IMR-90 (cell line): Measurements from ENCODE around the gene ASPN. TPM values are rescaled to one million over a fixed set of nuclear protein-coding genes. Genes with fewer than 3 reads are reported as not detected.

Experiments
- ATAC-seq: fragments of 200-7000 bp; cut with Tn5 transposase; 2 replicates; pipeline ENCODE4 v1.9.1; 2020; ENCODE audit warnings: low read depth, mild to moderate bottlenecking, moderate library complexity
- BruUV-seq: library from RNA; stranded (reverse); fragments of 400-500 nt; replicated peaks from 2 replicates; lab custom pipeline; 2021; lab: Mats Ljungman, UMichigan
- CTCF ChIA-PET: fragments of 300-600 bp; formaldehyde crosslinking; extraction: SDS; loops from one replicate; lab custom pipeline; 2021; ENCODE audit warnings: antibody characterized with exemption; lab: Yijun Ruan, JAX
- POLR2A ChIA-PET: fragments of 300-600 bp; sonication (Branson Sonifier 250); formaldehyde crosslinking; loops from one replicate; lab custom pipeline; 2022; ENCODE audit warnings: antibody characterized with exemption; ENCODE audit not compliant: unreplicated experiment; lab: Charles Lee
- DNase-seq: peaks from one replicate; pipeline ENCODE4 v3.0.0; 2013
- H2AFZ ChIP-seq: replicated peaks from 2 replicates; pipeline ENCODE3; 2013; ENCODE audit warnings: low read length, mild to moderate bottlenecking; ENCODE audit not compliant: poor library complexity
- H2AK5ac ChIP-seq: 2 replicates; pipeline ENCODE4 v1.6.1; 2013; ENCODE audit warnings: low read depth, low read length, inconsistent platforms
- H2AK9ac ChIP-seq: replicated peaks from 2 replicates; pipeline ENCODE3; 2013; ENCODE audit warnings: mild to moderate bottlenecking, low read depth, low read length, moderate library complexity; ENCODE audit not compliant: poor library complexity
- H2BK120ac ChIP-seq: 2 replicates; pipeline ENCODE4 v1.6.1; 2013; ENCODE audit warnings: low read depth, low read length, inconsistent platforms
- H2BK15ac ChIP-seq: 3 replicates; pipeline ENCODE4 v1.6.1; 2013; ENCODE audit warnings: low read depth, low read length, inconsistent platforms
- H2BK20ac ChIP-seq: 2 replicates; pipeline ENCODE4 v1.6.1; 2013; ENCODE audit warnings: low read depth, mild to moderate bottlenecking, inconsistent platforms, low read length, moderate library complexity
- H2BK5ac ChIP-seq: 2 replicates; pipeline ENCODE4 v1.6.1; 2013; ENCODE audit warnings: mild to moderate bottlenecking, low read depth, low read length, inconsistent platforms; ENCODE audit not compliant: poor library complexity, severe bottlenecking
- H3K14ac ChIP-seq: replicated peaks from 2 replicates; pipeline ENCODE4 v1.6.1; 2013; ENCODE audit warnings: low read depth, low read length, inconsistent platforms
- H3K18ac ChIP-seq: 2 replicates; pipeline ENCODE4 v1.6.1; 2013; ENCODE audit warnings: low read depth, low read length, control low read depth
- H3K23ac ChIP-seq: 2 replicates; pipeline ENCODE4 v1.6.1; 2013; ENCODE audit warnings: low read depth, low read length, inconsistent platforms
- H3K27ac ChIP-seq: 2 replicates; pipeline ENCODE4 v1.5.1; 2013; ENCODE audit warnings: mild to moderate bottlenecking, control low read depth, low read length; ENCODE audit not compliant: insufficient read depth
- H3K27me3 ChIP-seq: 2 replicates; pipeline ENCODE4 v1.6.1; 2013; ENCODE audit warnings: low read length; ENCODE audit not compliant: control insufficient read depth, insufficient read depth
- H3K36me3 ChIP-seq: 2 replicates; pipeline ENCODE4 v1.6.1; 2013; ENCODE audit warnings: low read length, mixed read lengths; ENCODE audit not compliant: control insufficient read depth, insufficient read depth
- H3K4ac ChIP-seq: 2 replicates; pipeline ENCODE4 v1.6.1; 2013; ENCODE audit warnings: low read depth, low read length, inconsistent platforms
- H3K4me1 ChIP-seq: 2 replicates; pipeline ENCODE4 v1.6.1; 2013; ENCODE audit warnings: low read length, mixed read lengths; ENCODE audit not compliant: control insufficient read depth, insufficient read depth
- H3K4me2 ChIP-seq: 2 replicates; pipeline ENCODE4 v1.6.1; 2013; ENCODE audit warnings: low read depth, mild to moderate bottlenecking, control low read depth, low read length, moderate library complexity
- H3K4me3 ChIP-seq: 2 replicates; pipeline ENCODE4 v1.5.1; 2013; ENCODE audit warnings: low read depth, mild to moderate bottlenecking, control low read depth, low read length, moderate library complexity; ENCODE audit not compliant: insufficient read depth
- H3K56ac ChIP-seq: 2 replicates; pipeline ENCODE4 v1.6.1; 2013; ENCODE audit warnings: low read length, inconsistent platforms; ENCODE audit not compliant: insufficient read depth; ENCODE audit errors: extremely low read depth
- H3K79me1 ChIP-seq, 2 experiments: 2 replicates each; pipeline ENCODE4 v1.6.1; 2013; ENCODE audit warnings: low read length in 2 of 2, inconsistent platforms in 1 of 2, low read depth in 1 of 2
- H3K9ac ChIP-seq: 2 replicates; pipeline ENCODE4 v1.6.1; 2013; ENCODE audit warnings: low read depth, low read length, control low read depth
- H3K9me1 ChIP-seq: 2 replicates; pipeline ENCODE4 v1.6.1; 2013; ENCODE audit warnings: low read length, inconsistent platforms; ENCODE audit not compliant: insufficient read depth
- H3K9me3 ChIP-seq: 2 replicates; pipeline ENCODE4 v1.6.1; 2013; ENCODE audit warnings: low read length; ENCODE audit not compliant: control insufficient read depth, insufficient read depth
- H4K20me1 ChIP-seq: 2 replicates; pipeline ENCODE4 v1.6.1; 2013; ENCODE audit warnings: low read length, inconsistent platforms; ENCODE audit not compliant: insufficient read depth
- H4K5ac ChIP-seq: 2 replicates; pipeline ENCODE4 v1.6.1; 2013; ENCODE audit warnings: mild to moderate bottlenecking, low read depth, low read length, control low read depth
- H4K8ac ChIP-seq, 2 experiments: 2 replicates each; pipeline ENCODE4 v1.6.1; 2013; ENCODE audit warnings: low read depth in 2 of 2, low read length in 2 of 2, control low read depth in 1 of 2, inconsistent platforms in 1 of 2
- H4K91ac ChIP-seq: 2 replicates; pipeline ENCODE4 v1.6.1; 2013; ENCODE audit warnings: low read depth, low read length, inconsistent platforms; ENCODE audit not compliant: insufficient read depth
- CHD1 ChIP-seq: IDR thresholded peaks from 2 replicates; pipeline ENCODE4 v1.6.1; 2012; ENCODE audit warnings: low read depth, low read length, improper control_type of control experiment
- CTCF ChIP-seq: conservative IDR thresholded peaks from 2 replicates; pipeline ENCODE4 v1.5.1; 2012; ENCODE audit warnings: mild to moderate bottlenecking, low read depth, low read length, improper control_type of control experiment
- FOS ChIP-seq: fragments of 150-350 bp; IDR thresholded peaks from 2 replicates; pipeline ENCODE4 v1.6.1; 2016; ENCODE audit warnings: low read depth, low read length
- MAZ ChIP-seq: IDR thresholded peaks from 2 replicates; pipeline ENCODE4 v1.6.1; 2012; ENCODE audit warnings: low read depth, mild to moderate bottlenecking, low read length, improper control_type of control experiment, moderate library complexity, borderline replicate concordance
- NFE2L2 ChIP-seq: fragments of 150-350 bp; IDR thresholded peaks from 2 replicates; pipeline ENCODE4 v1.6.1; 2016; ENCODE audit warnings: low read depth, mild to moderate bottlenecking, low read length
- POLR2A ChIP-seq: IDR thresholded peaks from 2 replicates; pipeline ENCODE4 v1.6.1; 2012; ENCODE audit warnings: mild to moderate bottlenecking, low read depth, low read length
- RAD21 ChIP-seq: IDR thresholded peaks from 2 replicates; pipeline ENCODE4 v1.6.1; 2012; ENCODE audit warnings: low read length, improper control_type of control experiment
- RCOR1 ChIP-seq: IDR thresholded peaks from 2 replicates; pipeline ENCODE4 v1.6.1; 2012; ENCODE audit warnings: mild to moderate bottlenecking, low read length, improper control_type of control experiment; ENCODE audit not compliant: insufficient replicate concordance
- RFX5 ChIP-seq: IDR thresholded peaks from 2 replicates; pipeline ENCODE4 v1.8.0; 2012; ENCODE audit warnings: low read depth, mild to moderate bottlenecking, low read length, moderate library complexity
- USF2 ChIP-seq: fragments of 150-350 bp; IDR thresholded peaks from 2 replicates; pipeline ENCODE4 v1.6.1; 2017; ENCODE audit warnings: mild to moderate bottlenecking, antibody characterized with exemption, low read length, low read depth
- WGBS, 2 experiments: methylation state at CpG; one replicate each; pipeline versions ENCODE4 v1.1.5 to v1.1.7; 2013; ENCODE audit warnings: missing lambda C conversion rate in 2 of 2; ENCODE audit not compliant: insufficient read length in 1 of 2; ENCODE audit errors: extremely low coverage in 2 of 2; 5-methylcytosine and 5-hydroxymethylcytosine counted together
- dilution Hi-C: fragments of 300-500 bp; cut with HindIII; formaldehyde crosslinking; loops from one replicate; pipeline ENCODE4 v1.14.3; 2018; ENCODE audit warnings: low sequenced_read_pairs; ENCODE audit not compliant: unreplicated experiment
- in situ Hi-C: fragments of 300-500 bp; cut with MboI; formaldehyde crosslinking; loops from 3 replicates; pipeline ENCODE4 v1.14.3; 2019; ENCODE audit warnings: low sequenced_read_pairs, inconsistent platforms, mixed read lengths
- intact Hi-C: fragments of 100-400 bp; cut with micrococcal nuclease; formaldehyde crosslinking; loops from 2 replicates; pipeline ENCODE4 v1.10.0; 2022
- polyA plus RNA-seq, 3 experiments: library from polyadenylated mRNA; depleted of rRNA; stranded (reverse); fragments of >200 nt; gene quantifications; 2 replicates each; pipeline ENCODE4 v1.2.3, GENCODE V29; 2012; ENCODE audit warnings: low replicate concordance in 1 of 3
- total RNA-seq: library from RNA; depleted of rRNA; stranded (reverse); fragments of >200 nt; gene quantifications from 2 replicates; pipeline ENCODE4 v1.2.3, GENCODE V29; 2012

ASPN gene
- total and polyA plus RNA-seq, 2 of the 4 experiments (the other 2 are of a cell fraction), result under 0.01 to 0.09 TPM

- Histone ChIP-seq H3K9me1 (no peaks in the 10 kb centered on the region), H4K91ac (no peak overlapping the region), H3K4me3 (no peak overlapping the region), H3K4me2 (no peak overlapping the region), H3K56ac (no peak overlapping the region), H3K9ac (no peak overlapping the region), H2BK120ac (no peak overlapping the region), H3K4ac (no peak overlapping the region), H2BK15ac (no peak overlapping the region), H3K27ac (no peak overlapping the region), H4K20me1 (no peaks in the 10 kb centered on the region), H3K79me1 (no peaks in the 10 kb centered on the region), H2AFZ (no peak overlapping the region), H2AK9ac (no peak overlapping the region), H3K4me1 (no peaks in the 10 kb centered on the region), H2AK5ac (no peak overlapping the region), H4K8ac (no peak overlapping the region), H2BK20ac (no peak overlapping the region), H3K9me3 (no peaks in the 10 kb centered on the region), H3K27me3 (no peaks in the 10 kb centered on the region), H3K18ac (no peak overlapping the region), H2BK5ac (no peak overlapping the region), H3K36me3 (no peaks in the 10 kb centered on the region), H3K14ac (no peak overlapping the region), H4K5ac (no peak overlapping the region), H3K23ac (no peak overlapping the region)
- no peak for ATAC-seq
- no CpG with 5 or more reads among the region's 4 CpGs for WGBS, 2 experiments
- no TSS peak for BruUV-seq
- intact Hi-C loops (loop anchor here (10.0 kb wide), 1 partner anchor 1517 kb away; no protein-coding TSS in a partner anchor), dilution Hi-C loops (no loop called here), in situ Hi-C loops (no loop called here)
- TF ChIP-seq CHD1 (no peak), POLR2A (no peak), RFX5 (no peak), RAD21 (no peak), MAZ (no peak), NFE2L2 (no peak), CTCF (no peak), RCOR1 (no peak), USF2 (no peak), FOS (no peak)
- no peak for DNase-seq
- POLR2A ChIA-PET, result no interaction called here
- CTCF ChIA-PET, result interaction anchor here (0.6 to 0.9 kb wide), 2 partner anchors 8 to 84 kb away, joined by 3 read pairs; no protein-coding TSS in a partner anchor
Observed at GRCh38 chr9:92518199-92518598, 35.9 kb upstream of the ASPN start.
